HG02870 (cell line): ENCODE results near the gene SEC61A2.
A peak's percentile ranks its signal among the peaks of the same experiment; 100 is the strongest.
"Not testable (repeated sequence)": the region's sequence is repeated elsewhere in the genome, so short reads cannot be mapped to it uniquely, and the experiment has no call there.

Experiments used
- ATAC-seq: cut with Tn5 transposase; IDR thresholded peaks from one replicate; pipeline ENCODE4 v1.9.1; 2021; ENCODE audit warnings: mild to moderate bottlenecking, moderate library complexity; ENCODE audit not compliant: unreplicated experiment

Gene SEC61A2

DNA sequence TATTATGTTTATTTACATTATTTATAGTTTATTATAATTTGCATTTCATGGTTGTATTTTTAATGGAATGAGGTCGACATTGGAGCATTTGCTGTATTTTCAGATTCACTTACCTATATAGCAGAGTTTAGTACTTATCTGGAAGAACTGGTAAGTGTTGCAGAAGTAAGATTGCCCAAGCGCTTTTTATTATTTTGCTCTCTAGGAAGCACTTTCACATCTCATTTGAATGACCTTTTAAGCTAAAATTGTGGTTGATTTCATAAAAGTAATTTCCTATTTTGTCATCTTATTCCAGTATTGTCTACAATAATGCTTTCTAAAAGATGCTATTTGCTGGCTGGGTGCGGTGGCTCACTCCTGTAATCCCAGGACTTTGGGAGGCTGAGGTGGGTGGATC lies 28.6 kb downstream of the SEC61A2 start:
- ATAC-seq, result no peak

GRCh38 chr10:12160664-12161063 lies 31.2 kb downstream of the SEC61A2 start:
- no peak for ATAC-seq

GRCh38 chr10:12162927-12163326 lies 33.5 kb downstream of the SEC61A2 start:
- no peak for ATAC-seq

DNA sequence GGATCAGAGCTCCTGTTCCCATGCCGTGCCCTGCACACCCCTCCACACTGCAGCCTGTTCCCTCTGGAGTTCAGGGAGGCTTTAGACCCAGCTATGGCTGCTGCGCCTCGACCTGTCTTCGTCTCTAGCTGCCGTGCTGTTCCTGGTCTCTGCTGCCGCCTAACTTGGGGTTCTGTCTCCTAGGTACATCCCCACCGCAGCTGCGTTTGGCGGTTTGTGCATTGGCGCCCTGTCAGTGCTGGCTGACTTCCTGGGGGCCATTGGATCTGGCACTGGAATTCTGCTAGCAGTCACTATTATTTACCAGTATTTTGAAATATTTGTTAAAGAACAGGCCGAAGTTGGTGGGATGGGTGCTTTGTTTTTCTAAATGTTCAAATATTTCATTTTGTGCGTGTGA lies 34.6 kb downstream of the SEC61A2 start:
- ATAC-seq, result no peak

GRCh38 chr10:12165036-12165435 lies 35.6 kb downstream of the SEC61A2 start:
- no peak for ATAC-seq

DNA sequence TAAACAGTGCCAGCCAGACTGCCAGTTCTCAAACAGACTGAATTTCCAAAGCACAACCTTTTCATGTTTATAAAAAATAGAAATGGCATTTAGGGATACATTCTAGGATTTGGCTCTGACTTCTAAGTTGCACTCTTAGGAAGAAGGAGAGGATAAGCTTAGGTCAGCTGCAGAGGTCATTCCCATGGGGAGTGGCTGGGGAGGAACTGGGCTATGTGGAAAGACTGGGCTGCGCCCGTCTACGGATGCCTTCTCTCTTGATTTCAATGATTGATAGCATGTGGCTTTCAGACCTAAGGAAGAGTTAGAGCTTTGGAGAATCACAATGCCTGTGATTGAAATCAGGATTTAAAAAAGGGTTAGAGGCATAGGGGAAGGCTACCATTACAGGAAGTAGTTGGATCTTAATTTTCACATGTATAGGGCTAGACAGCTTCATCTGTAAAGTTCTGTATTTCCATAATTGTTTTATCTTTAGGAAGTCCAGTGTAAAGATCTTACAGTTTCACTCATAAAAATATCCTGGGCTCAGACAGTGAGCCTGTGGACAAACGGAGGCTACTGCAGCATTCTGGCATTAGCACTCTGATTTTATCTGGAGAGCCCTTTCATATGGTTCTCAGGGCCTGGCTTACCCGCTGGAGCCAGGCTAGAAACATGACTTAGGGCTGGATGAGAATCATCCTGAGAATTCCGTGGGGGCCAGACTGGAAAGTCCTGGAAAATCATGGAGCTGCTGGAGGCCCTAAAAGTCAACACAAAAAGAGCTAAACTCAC lies 36.7 kb downstream of the SEC61A2 start:
- ATAC-seq, result no peak

- ATAC-seq, result not testable (repeated sequence)
These were observed 42.0 kb downstream of the SEC61A2 start for GRCh38 chr10:12171512-12171911.

GRCh38 chr10:12177642-12178041 lies 48.2 kb downstream of the SEC61A2 start:
- ATAC-seq, result no peak

GRCh38 chr10:12179606-12180170 lies 50.2 kb downstream of the SEC61A2 start:
- no peak for ATAC-seq

- ATAC-seq, result no peak
These were observed 50.9 kb downstream of the SEC61A2 start for GRCh38 chr10:12180221-12180974.

- ATAC-seq, result peak; percentile 97
These were observed 51.7 kb downstream of the SEC61A2 start for GRCh38 chr10:12181065-12181775.

GRCh38 chr10:12184165-12184564 lies 54.7 kb downstream of the SEC61A2 start:
- ATAC-seq, result no peak

GRCh38 chr10:12186323-12186722 lies 56.8 kb downstream of the SEC61A2 start:
- no peak for ATAC-seq

DNA sequence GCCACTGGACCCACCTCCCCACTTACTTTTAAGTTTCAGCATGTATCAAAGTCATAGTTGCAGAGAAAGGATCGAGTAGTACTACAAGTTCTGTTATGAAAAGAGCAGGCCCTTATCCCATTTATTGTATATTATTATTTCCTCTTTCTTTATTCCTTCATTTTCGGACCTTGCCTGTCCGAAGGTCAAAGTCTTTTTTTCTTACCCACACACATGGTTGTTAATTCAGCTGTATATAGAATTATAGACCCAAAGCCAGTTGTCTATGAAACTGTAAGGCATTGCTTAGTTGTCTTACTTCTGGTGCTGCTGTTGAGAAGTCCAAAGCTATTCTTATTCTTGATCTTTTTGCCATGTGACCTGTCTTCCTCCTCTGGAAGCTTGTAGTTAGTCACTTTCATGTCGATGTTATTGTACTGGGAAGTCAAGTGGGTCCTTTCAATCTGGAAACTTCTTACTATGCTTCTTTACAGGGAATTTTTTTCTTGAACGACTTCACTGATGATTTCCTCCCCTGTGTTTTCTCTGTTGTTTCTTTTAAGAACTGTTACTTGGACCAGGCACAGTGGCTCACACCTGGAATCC lies 57.9 kb downstream of the SEC61A2 start:
- ATAC-seq, result no peak

DNA sequence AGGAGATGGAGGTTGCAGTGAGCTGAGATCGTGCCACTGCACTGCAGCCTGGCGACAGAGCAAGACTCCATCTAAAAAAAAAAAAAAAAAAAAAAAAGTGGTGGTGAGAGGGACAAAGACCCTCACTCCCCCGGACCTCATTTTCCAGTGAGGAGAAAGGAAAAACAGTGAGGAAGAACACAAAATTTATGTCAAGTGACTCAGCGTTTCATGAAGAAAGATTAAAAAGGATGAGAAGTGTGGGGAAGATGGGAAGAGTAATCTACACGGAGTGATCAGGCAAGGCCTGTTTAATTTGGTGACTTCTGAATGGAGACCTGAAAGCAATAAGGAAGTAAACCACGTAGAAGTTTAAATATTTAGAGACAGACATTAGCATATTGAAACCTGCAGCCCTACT lies 59.2 kb downstream of the SEC61A2 start:
- ATAC-seq, result no peak

- no peak for ATAC-seq
These were observed 59.9 kb downstream of the SEC61A2 start for GRCh38 chr10:12189426-12189825.

DNA sequence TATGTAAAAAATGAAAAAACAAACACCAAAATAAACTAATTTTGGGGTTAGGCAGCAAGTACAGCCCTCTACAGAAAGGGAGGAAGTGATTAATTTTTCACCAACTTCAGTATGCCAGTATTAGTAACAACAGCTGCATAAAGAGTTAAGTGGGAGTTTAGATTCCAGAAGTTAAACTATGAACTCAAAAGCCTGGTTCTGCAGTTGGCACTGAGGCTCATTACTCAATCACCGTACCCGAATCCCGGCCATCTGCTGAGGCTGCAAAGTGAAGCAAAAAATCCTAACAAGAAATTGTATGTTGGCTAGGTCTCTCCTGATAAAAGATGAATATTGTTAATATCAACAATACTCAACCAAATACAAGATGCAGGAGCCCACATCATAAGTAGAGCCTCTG lies 62.2 kb downstream of the SEC61A2 start:
- no peak for ATAC-seq

GRCh38 chr10:12193193-12193592 lies 63.7 kb downstream of the SEC61A2 start:
- no peak for ATAC-seq

DNA sequence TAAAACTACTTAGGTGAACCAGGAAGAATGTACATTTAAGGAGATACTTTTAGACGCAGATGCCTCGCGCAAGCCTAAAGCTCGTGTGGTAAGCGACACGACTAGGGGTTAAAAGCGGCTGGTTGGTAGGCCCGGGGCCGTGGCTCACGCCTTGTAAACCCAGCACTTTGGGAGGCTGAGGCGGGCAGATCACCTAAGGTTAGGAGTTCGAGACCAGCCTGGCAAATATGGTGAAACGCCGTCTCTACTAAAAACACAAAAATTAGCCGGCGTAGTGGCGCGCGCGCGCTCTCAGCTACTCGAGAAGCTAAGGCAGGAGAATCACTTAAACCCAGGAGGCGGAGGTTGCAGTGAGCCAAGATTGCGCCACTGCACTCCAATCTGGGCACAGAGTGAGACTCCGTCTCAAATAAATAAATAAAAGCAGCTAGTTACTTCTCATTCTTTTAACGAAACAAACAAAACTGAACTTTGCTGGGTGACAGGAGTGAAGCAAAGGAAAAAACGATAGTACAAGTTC lies 65.3 kb downstream of the SEC61A2 start:
- no peak for ATAC-seq

DNA sequence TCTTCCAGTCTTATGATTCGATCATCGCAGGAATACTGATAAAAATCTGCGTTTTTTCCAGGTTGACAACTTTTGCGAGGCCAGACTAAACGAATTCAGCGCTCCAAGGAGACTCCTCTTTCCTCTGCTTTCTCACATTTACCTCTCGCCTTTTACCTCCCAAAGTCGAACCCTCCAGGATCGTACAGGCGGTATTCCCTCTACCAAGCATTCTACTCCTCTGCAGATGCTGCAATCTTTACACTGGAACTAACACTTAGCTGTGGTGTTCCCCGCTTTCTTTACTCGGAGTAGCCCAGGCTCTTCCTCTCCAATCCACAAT lies 65.8 kb downstream of the SEC61A2 start:
- peak; percentile 8 for ATAC-seq
